HL-60 (cell line): ENCODE results near the gene R3HCC1L.

Experiments
- GABPA ChIP-seq: IDR thresholded peaks from 2 replicates; pipeline ENCODE4 v1.6.1; 2012; ENCODE audit warnings: low read depth
- POLR2AphosphoS5 ChIP-seq: IDR thresholded peaks from 2 replicates; pipeline ENCODE4 v1.6.1; 2012; ENCODE audit warnings: low read depth
- SPI1 ChIP-seq: IDR thresholded peaks from 2 replicates; pipeline ENCODE4 v1.6.1; 2012; ENCODE audit warnings: low read depth, mild to moderate bottlenecking, borderline replicate concordance
- TF ChIP-seq, protein P1 (sequence below): IDR thresholded peaks from 2 replicates; pipeline ENCODE4 v1.6.1; 2012; ENCODE audit warnings: low read depth; ENCODE audit not compliant: insufficient replicate concordance
- TF ChIP-seq, protein P2 (sequence below): IDR thresholded peaks from one replicate; pipeline ENCODE4 v1.5.1; 2011; ENCODE audit warnings: low read length, control low read depth, inconsistent platforms; ENCODE audit not compliant: insufficient read depth

- TF ChIP-seq, protein P1, sequence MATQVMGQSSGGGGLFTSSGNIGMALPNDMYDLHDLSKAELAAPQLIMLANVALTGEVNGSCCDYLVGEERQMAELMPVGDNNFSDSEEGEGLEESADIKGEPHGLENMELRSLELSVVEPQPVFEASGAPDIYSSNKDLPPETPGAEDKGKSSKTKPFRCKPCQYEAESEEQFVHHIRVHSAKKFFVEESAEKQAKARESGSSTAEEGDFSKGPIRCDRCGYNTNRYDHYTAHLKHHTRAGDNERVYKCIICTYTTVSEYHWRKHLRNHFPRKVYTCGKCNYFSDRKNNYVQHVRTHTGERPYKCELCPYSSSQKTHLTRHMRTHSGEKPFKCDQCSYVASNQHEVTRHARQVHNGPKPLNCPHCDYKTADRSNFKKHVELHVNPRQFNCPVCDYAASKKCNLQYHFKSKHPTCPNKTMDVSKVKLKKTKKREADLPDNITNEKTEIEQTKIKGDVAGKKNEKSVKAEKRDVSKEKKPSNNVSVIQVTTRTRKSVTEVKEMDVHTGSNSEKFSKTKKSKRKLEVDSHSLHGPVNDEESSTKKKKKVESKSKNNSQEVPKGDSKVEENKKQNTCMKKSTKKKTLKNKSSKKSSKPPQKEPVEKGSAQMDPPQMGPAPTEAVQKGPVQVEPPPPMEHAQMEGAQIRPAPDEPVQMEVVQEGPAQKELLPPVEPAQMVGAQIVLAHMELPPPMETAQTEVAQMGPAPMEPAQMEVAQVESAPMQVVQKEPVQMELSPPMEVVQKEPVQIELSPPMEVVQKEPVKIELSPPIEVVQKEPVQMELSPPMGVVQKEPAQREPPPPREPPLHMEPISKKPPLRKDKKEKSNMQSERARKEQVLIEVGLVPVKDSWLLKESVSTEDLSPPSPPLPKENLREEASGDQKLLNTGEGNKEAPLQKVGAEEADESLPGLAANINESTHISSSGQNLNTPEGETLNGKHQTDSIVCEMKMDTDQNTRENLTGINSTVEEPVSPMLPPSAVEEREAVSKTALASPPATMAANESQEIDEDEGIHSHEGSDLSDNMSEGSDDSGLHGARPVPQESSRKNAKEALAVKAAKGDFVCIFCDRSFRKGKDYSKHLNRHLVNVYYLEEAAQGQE: no peak
- TF ChIP-seq, protein P2, sequence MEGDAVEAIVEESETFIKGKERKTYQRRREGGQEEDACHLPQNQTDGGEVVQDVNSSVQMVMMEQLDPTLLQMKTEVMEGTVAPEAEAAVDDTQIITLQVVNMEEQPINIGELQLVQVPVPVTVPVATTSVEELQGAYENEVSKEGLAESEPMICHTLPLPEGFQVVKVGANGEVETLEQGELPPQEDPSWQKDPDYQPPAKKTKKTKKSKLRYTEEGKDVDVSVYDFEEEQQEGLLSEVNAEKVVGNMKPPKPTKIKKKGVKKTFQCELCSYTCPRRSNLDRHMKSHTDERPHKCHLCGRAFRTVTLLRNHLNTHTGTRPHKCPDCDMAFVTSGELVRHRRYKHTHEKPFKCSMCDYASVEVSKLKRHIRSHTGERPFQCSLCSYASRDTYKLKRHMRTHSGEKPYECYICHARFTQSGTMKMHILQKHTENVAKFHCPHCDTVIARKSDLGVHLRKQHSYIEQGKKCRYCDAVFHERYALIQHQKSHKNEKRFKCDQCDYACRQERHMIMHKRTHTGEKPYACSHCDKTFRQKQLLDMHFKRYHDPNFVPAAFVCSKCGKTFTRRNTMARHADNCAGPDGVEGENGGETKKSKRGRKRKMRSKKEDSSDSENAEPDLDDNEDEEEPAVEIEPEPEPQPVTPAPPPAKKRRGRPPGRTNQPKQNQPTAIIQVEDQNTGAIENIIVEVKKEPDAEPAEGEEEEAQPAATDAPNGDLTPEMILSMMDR: no peak
- TF ChIP-seq POLR2AphosphoS5: no peak
- TF ChIP-seq GABPA: no peak
- TF ChIP-seq SPI1: no peak
Measured at GRCh38 chr10:98169379-98169778, 34.9 kb downstream of the R3HCC1L start.
